Neuronal stem cell (in vitro differentiated cells): ENCODE results near the gene PLXDC1.

Experiments
- DNase-seq: peaks from one replicate; pipeline ENCODE4 v3.0.0-alpha.2; 2013; ENCODE audit warnings: low spot score
- H2AFZ ChIP-seq: one replicate; pipeline ENCODE4 v1.6.1; 2013; ENCODE audit warnings: mild to moderate bottlenecking, low read length, inconsistent platforms
- H2AK5ac ChIP-seq: 2 replicates; pipeline ENCODE4 v1.6.1; 2013; ENCODE audit warnings: low read depth, mild to moderate bottlenecking, inconsistent platforms, low read length, moderate library complexity, mixed read lengths
- H2BK120ac ChIP-seq: 2 replicates; pipeline ENCODE4 v1.6.1; 2013; ENCODE audit warnings: low read depth, mild to moderate bottlenecking, inconsistent platforms, low read length, moderate library complexity, mixed read lengths
- H2BK12ac ChIP-seq: one replicate; pipeline ENCODE4 v1.6.1; 2013; ENCODE audit warnings: low read length, inconsistent platforms
- H2BK15ac ChIP-seq: 2 replicates; pipeline ENCODE4 v1.6.1; 2013; ENCODE audit warnings: mild to moderate bottlenecking, low read length, inconsistent platforms, mixed read lengths
- H2BK5ac ChIP-seq: one replicate; pipeline ENCODE4 v1.6.1; 2013; ENCODE audit warnings: inconsistent platforms, mild to moderate bottlenecking, low read length, moderate library complexity
- H3K14ac ChIP-seq: one replicate; pipeline ENCODE4 v1.6.1; 2013; ENCODE audit warnings: low read length, inconsistent platforms
- H3K18ac ChIP-seq: 2 replicates; pipeline ENCODE4 v1.6.1; 2013; ENCODE audit warnings: low read length, inconsistent platforms
- H3K23ac ChIP-seq: 2 replicates; pipeline ENCODE4 v1.6.1; 2013; ENCODE audit warnings: low read depth, mild to moderate bottlenecking, mixed read lengths, low read length, inconsistent platforms; ENCODE audit not compliant: poor library complexity
- H3K27ac ChIP-seq: replicated peaks from 3 replicates; pipeline ENCODE4 v1.5.1; 2013; ENCODE audit warnings: low read length, inconsistent platforms
- H3K27me3 ChIP-seq, 3 experiments: 2 replicates each; pipeline ENCODE4 v1.6.1; 2013; ENCODE audit warnings: low read length in 3 of 3, mild to moderate bottlenecking in 2 of 3, inconsistent platforms in 1 of 3, low read depth in 1 of 3, mixed read lengths in 1 of 3, moderate library complexity in 1 of 3; ENCODE audit not compliant: control insufficient read depth in 3 of 3, insufficient read depth in 3 of 3
- H3K36me3 ChIP-seq, 2 donors: replicated peaks in 1 of 2; 2 replicates each; pipeline ENCODE4 v1.6.1; 2013; ENCODE audit warnings: low read length in 2 of 2; ENCODE audit not compliant: control insufficient read depth in 2 of 2, insufficient read depth in 2 of 2
- H3K4ac ChIP-seq: 2 replicates; pipeline ENCODE4 v1.6.1; 2013; ENCODE audit warnings: inconsistent platforms, mild to moderate bottlenecking, low read length, moderate library complexity
- H3K4me1 ChIP-seq, 2 donors: 1 replicate in 1 of 2; 2 replicates in 1 of 2; pipeline ENCODE4 v1.6.1; 2013; ENCODE audit warnings: low read length in 2 of 2, low read depth in 1 of 2; ENCODE audit not compliant: control insufficient read depth in 2 of 2, insufficient read depth in 1 of 2
- H3K4me2 ChIP-seq: one replicate; pipeline ENCODE4 v1.6.1; 2013; ENCODE audit warnings: mild to moderate bottlenecking, low read length, inconsistent platforms; ENCODE audit not compliant: insufficient read depth, poor library complexity, severe bottlenecking
- H3K4me3 ChIP-seq, 2 donors: 2 replicates each; pipeline ENCODE4 v1.5.1; 2013; ENCODE audit warnings: low read length in 2 of 2, mild to moderate bottlenecking in 2 of 2, inconsistent platforms in 1 of 2, moderate library complexity in 1 of 2
- H3K79me1 ChIP-seq: one replicate; pipeline ENCODE4 v1.6.1; 2013; ENCODE audit warnings: low read depth, mild to moderate bottlenecking, inconsistent platforms, low read length, moderate library complexity
- H3K9ac ChIP-seq: one replicate; pipeline ENCODE4 v1.6.1; 2013; ENCODE audit warnings: mild to moderate bottlenecking, low read depth, low read length, inconsistent platforms; ENCODE audit not compliant: poor library complexity
- H3K9me3 ChIP-seq, 2 donors: replicated peaks in 1 of 2; 2 replicates each; pipeline versions ENCODE3 to v1.6.1; 2013; ENCODE audit warnings: low read length in 2 of 2, mild to moderate bottlenecking in 2 of 2, inconsistent platforms in 1 of 2, low read depth in 1 of 2, mixed read lengths in 1 of 2, moderate library complexity in 1 of 2; ENCODE audit not compliant: control insufficient read depth in 2 of 2, insufficient read depth in 1 of 2
- H4K8ac ChIP-seq: one replicate; pipeline ENCODE4 v1.6.1; 2013; ENCODE audit warnings: low read depth, mild to moderate bottlenecking, inconsistent platforms, low read length, moderate library complexity
- H4K91ac ChIP-seq: one replicate; pipeline ENCODE4 v1.6.1; 2013; ENCODE audit warnings: low read length, low read depth, mild to moderate bottlenecking, inconsistent platforms; ENCODE audit not compliant: poor library complexity
- WGBS, 2 donors: extraction: QIAGEN DNeasy Blood & Tissue Kit; methylation state at CpG; one replicate each; pipeline ENCODE4 v1.1.7; 2013; ENCODE audit warnings: missing lambda C conversion rate in 2 of 2, mixed read lengths in 1 of 2; ENCODE audit not compliant: insufficient read length in 2 of 2, insufficient replicate concordance in 1 of 2; ENCODE audit errors: extremely low coverage in 2 of 2; 5-methylcytosine and 5-hydroxymethylcytosine counted together

Gene PLXDC1

DNA sequence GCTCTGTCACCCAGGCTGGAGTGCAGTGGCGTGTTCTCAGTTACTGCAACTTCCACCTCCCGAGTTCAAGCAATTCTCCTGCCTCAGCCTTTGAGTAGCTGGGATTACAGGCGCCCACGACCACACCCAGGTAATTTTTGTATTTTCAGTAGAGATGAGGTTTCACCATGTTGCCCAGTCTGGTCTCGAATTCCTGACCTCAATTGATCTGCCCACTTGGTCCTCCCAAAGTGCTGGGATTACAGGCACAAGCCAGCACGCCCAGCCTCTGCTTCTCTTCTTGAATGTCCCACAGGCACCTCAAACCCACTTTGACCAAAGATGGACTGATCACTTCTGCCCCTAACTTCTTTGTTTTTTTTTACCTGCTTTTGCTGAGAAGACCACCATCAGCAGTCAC lies 19.1 kb upstream of the PLXDC1 start:
- no peak for DNase-seq
- Histone ChIP-seq H2BK120ac (no peak overlapping the region), H2AFZ (no peak overlapping the region), H2BK15ac (no peak overlapping the region), H3K9me3 (peaks cover 0 to 2% of the 10 kb centered on the region in 2 donors), H3K27me3 (peaks cover 0 to 21% (median 20%) of the 10 kb centered on the region in 3 experiments), H3K4me2 (no peak overlapping the region), H2BK12ac (no peak overlapping the region), H3K36me3 (no peaks in the 10 kb centered on the region), H3K9ac (no peak overlapping the region), H3K79me1 (no peaks in the 10 kb centered on the region), H4K91ac (no peak overlapping the region), H2AK5ac (no peak overlapping the region), H3K27ac (no peak overlapping the region), H2BK5ac (no peak overlapping the region), H3K14ac (no peak overlapping the region), H3K23ac (no peak overlapping the region), H4K8ac (no peak overlapping the region), H3K4ac (no peak overlapping the region), H3K18ac (no peak overlapping the region), H3K4me1 (peaks cover 0 to 9% of the 10 kb centered on the region in 2 donors), H3K4me3 (no peak overlapping the region)
- WGBS, 2 donors = no CpG with 5 or more reads among the region's 6 CpGs

GRCh38 chr17:39170109-39170508 lies 18.7 kb upstream of the PLXDC1 start:
- peaks cover 4 to 25% (median 25%) of the 10 kb centered on the region in 3 experiments for H3K27me3 ChIP-seq
- H3K9me3 ChIP-seq = peaks cover 0 to 2% of the 10 kb centered on the region in 2 donors
- peaks cover 0 to 9% of the 10 kb centered on the region in 2 donors for H3K4me1 ChIP-seq
- no peak overlapping the region for H3K23ac ChIP-seq
- no peak overlapping the region for H2BK12ac ChIP-seq
- no peak overlapping the region for H2BK120ac ChIP-seq
- H3K4ac ChIP-seq = no peak overlapping the region
- no peak overlapping the region for H2AK5ac ChIP-seq
- H4K91ac ChIP-seq = no peak overlapping the region
- H2BK15ac ChIP-seq = no peak overlapping the region
- no CpG with 5 or more reads among the region's 4 CpGs for WGBS, 2 donors
- H3K14ac ChIP-seq = no peak overlapping the region
- H3K4me3 ChIP-seq = no peak overlapping the region
- H3K18ac ChIP-seq = no peak overlapping the region
- DNase-seq = no peak
- H3K9ac ChIP-seq = no peak overlapping the region
- H2BK5ac ChIP-seq = no peak overlapping the region
- no peak overlapping the region for H4K8ac ChIP-seq
- no peak overlapping the region for H3K4me2 ChIP-seq
- H3K79me1 ChIP-seq = no peaks in the 10 kb centered on the region
- no peaks in the 10 kb centered on the region for H3K36me3 ChIP-seq
- no peak overlapping the region for H3K27ac ChIP-seq
- H2AFZ ChIP-seq = no peak overlapping the region

DNA sequence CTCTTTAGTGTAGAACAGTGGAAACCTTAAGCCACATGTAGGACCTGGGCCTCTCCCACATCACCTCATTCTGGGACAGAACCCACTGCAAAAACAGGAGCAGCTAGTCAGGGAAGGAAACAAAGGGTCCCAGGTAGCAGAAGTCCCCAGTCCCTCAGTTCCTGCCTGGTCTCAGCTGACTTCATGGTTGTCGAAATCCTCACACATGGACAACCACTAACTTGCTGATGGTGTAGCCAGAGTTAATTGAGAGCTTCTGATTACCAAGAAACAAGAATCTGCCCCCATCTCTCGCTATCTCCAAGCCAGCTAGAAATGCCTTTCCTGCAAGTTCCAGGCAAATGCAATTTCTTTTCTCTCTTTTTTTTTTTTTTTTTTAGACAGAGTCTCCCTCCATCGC lies 18.1 kb upstream of the PLXDC1 start:
- H3K27me3 ChIP-seq = peaks cover 6 to 29% (median 28%) of the 10 kb centered on the region in 3 experiments
- H3K14ac ChIP-seq = no peak overlapping the region
- no peak overlapping the region for H3K23ac ChIP-seq
- H3K79me1 ChIP-seq = no peaks in the 10 kb centered on the region
- H3K18ac ChIP-seq = no peak overlapping the region
- H3K4ac ChIP-seq = no peak overlapping the region
- peaks cover 0 to 6% of the 10 kb centered on the region in 2 donors for H3K4me1 ChIP-seq
- no peak overlapping the region for H4K8ac ChIP-seq
- H4K91ac ChIP-seq = no peak overlapping the region
- no peak overlapping the region for H2BK15ac ChIP-seq
- no peak overlapping the region for H3K4me3 ChIP-seq
- H3K4me2 ChIP-seq = no peak overlapping the region
- H2BK5ac ChIP-seq = no peak overlapping the region
- WGBS, 2 donors = no CpG with 5 or more reads among the region's 3 CpGs
- H3K36me3 ChIP-seq = no peaks in the 10 kb centered on the region
- no peak overlapping the region for H2AK5ac ChIP-seq
- H2AFZ ChIP-seq = no peak overlapping the region
- no peak overlapping the region for H3K9ac ChIP-seq
- no peak overlapping the region for H2BK12ac ChIP-seq
- no peak overlapping the region for H3K27ac ChIP-seq
- peaks cover 0 to 2% of the 10 kb centered on the region in 2 donors for H3K9me3 ChIP-seq
- DNase-seq = no peak
- H2BK120ac ChIP-seq = no peak overlapping the region

- Histone ChIP-seq H4K91ac (no peak overlapping the region), H3K4me2 (no peak overlapping the region), H3K18ac (no peak overlapping the region), H3K14ac (no peak overlapping the region), H3K27me3 (peaks cover 6 to 31% (median 28%) of the 10 kb centered on the region in 3 experiments), H2AK5ac (no peak overlapping the region), H3K36me3 (no peaks in the 10 kb centered on the region), H4K8ac (no peak overlapping the region), H3K79me1 (no peaks in the 10 kb centered on the region), H3K4me3 (no peak overlapping the region), H2BK12ac (no peak overlapping the region), H3K9ac (no peak overlapping the region), H2BK5ac (no peak overlapping the region), H3K27ac (no peak overlapping the region), H3K9me3 (peaks cover 0 to 2% of the 10 kb centered on the region in 2 donors), H3K4me1 (peaks cover 0 to 6% of the 10 kb centered on the region in 2 donors), H2BK15ac (no peak overlapping the region), H2AFZ (no peak overlapping the region), H2BK120ac (no peak overlapping the region), H3K23ac (no peak overlapping the region), H3K4ac (no peak overlapping the region)
- DNase-seq = no peak
- no CpG with 5 or more reads among the region's 14 CpGs for WGBS, 2 donors
Measured at GRCh38 chr17:39169101-39169500, 17.7 kb upstream of the PLXDC1 start.
